GM21619 (cell line): ENCODE results near the gene SPEG.
"Not testable (repeated sequence)": the region's sequence is repeated elsewhere in the genome, so short reads cannot be mapped to it uniquely, and the experiment has no call there.

Experiments
- ATAC-seq: cut with Tn5 transposase; IDR thresholded peaks from one replicate; pipeline ENCODE4 v1.9.1; 2021; ENCODE audit not compliant: unreplicated experiment

SPEG gene

DNA sequence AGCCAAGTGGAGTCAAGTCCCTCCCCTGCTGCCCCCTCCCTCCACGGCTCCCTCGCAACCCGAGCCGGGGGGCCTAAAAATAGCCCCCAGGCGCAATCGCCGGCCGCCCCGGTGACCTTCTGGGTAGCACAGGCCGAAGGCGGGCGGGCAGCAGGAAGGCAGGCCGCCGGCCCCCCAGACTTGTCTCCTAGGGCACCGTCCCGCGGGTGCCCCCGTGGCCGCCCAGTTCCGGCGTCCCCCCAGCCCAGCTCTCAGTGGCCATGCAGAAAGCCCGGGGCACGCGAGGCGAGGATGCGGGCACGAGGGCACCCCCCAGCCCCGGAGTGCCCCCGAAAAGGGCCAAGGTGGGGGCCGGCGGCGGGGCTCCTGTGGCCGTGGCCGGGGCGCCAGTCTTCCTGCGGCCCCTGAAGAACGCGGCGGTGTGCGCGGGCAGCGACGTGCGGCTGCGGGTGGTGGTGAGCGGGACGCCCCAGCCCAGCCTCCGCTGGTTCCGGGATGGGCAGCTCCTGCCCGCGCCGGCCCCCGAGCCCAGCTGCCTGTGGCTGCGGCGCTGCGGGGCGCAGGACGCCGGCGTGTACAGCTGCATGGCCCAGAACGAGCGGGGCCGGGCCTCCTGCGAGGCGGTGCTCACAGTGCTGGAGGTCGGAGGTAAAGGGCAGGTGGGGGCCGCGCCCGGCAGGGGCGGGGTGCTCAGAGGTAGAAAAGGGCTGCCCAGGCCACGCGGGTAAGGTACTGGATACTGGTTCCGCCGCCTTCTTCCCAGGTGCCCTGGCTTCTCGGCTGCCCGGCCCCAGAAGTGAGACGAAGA is at the start of gene SPEG:
Gene SPEG, plus strand, starts transcription at position 126 of the 808 bp plus-strand sequence. Its CDS starts 135 bp downstream, at position 261.
- no peak for ATAC-seq

- ATAC-seq = no peak
Measured at GRCh38 chr2:219384859-219385258, 49.8 kb upstream of the SPEG start.

DNA sequence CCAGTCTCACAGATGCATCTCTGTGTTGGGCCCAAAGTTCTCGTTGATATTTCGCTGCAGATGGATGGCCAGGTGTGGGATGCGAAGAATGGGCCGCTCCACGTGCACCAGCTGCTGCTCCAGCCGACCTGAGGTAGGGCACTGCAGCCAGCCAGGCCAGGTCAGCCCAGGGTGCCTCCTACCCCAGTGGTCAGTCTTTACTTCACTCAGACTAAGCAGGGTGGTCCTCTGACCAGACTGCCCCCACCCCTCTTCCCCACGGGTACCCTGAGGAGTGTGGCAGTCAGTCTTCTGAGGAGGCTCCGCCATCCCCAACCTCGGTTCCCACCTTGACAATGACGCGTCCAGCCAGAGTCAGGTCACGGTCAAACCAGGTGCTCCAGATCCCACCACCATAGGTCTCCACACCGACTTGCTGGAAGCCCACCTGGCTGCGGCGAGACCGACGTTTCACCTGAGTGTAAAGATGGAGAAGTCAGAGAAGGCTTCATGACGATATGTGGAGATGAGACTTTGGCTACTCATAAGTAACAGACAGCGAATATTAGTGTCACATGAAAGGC is 48.6 kb upstream of the SPEG start:
- ATAC-seq = no peak

DNA sequence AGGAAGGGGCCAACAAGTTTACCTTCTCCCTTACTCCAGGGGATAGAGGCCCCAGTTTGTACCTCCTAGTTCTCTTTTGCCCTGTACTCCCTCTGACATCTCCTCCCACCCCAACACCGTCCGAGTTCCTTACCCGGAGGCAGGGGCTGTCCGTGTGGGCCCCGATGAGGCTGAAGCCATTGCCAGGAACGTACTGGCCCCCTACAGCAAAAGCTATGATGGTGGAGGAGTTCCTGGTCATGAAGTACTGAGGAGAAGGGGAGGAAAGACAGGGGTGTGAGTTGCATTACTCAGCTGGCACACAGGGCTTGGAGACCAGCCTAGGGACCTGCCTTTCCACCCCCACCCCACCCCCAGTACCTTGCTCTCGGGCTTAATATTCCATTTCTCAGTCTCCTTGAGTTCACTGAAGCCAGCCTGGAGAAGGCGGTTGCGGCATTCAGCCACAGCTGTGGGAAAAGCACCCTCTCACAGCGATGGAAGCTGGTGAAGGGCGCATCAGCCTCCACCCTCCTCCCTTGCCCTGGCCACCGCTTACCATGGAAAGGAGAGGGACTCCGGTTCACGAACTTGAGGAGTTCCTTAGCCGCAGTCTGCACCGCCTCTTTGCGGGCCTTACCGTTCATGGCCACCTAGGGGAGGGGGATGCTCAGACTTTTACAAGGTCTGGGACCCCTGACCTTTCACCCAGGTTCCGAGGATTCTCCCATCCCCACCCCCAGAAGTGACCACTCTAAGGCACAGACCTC is 47.9 kb upstream of the SPEG start:
- no peak for ATAC-seq

- peak; percentile 60 for ATAC-seq
Measured at GRCh38 chr2:219387306-219388120, 47.1 kb upstream of the SPEG start, which contains the start of gene DNPEP. TSS of gene DNPEP (minus strand) at chr2:219387912. CDS start at chr2:219387794, 118 bp downstream.

DNA sequence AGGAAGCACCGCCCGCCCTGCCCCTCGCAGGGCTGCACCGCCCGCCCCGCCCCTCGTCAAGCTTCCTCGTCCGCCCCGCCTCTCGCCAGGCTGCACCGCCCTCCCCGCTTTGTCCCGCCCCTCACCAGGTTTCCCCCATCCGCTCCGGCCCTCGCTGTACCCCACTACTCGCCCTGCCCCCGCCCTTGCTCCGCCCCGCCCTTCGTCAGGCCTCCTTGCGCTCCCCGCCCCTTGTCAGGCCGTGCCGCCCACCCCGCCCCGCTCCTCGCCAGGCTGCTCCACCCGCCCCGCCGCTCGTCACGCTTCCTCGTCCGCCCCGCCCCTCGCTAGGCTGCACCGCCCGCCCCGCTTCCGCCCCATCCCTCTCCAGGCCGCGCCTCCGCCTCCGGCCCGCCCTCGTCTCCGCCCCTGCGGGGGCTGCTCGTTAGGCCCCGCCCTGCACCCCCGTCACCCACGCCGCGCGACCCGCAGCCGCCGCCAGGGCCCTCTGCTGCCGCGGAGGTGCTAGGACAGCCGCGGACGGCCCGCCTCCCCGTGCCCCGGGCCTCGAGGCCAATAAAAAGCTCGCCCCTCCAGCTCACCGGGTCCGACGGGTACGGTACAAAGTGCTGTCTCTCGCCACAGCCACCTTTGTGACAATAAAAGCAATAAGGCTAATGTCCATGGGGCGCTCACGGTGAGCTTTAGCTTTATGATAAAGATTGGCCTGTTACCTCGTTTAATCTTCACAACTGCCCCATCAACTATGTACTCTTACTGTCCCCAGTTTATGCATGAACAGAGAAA is 46.3 kb upstream of the SPEG start:
- ATAC-seq = peak; percentile 80

DNA sequence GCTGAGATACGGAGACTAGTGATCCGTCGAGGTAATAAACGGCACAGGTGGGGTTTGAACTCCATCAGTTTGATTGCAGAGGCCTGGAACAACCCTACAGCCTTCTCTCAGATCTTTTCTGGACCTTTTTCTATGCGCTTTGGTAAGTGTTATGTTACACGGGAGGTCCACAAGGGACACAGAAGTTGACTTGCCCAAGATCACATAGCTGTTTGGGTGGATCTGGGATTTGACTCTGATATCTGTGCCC is 45.8 kb upstream of the SPEG start:
- no peak for ATAC-seq

GRCh38 chr2:219392754-219393153 is 41.9 kb upstream of the SPEG start:
- no peak for ATAC-seq

GRCh38 chr2:219395056-219395455 is 39.6 kb upstream of the SPEG start:
- not testable (repeated sequence) for ATAC-seq

DNA sequence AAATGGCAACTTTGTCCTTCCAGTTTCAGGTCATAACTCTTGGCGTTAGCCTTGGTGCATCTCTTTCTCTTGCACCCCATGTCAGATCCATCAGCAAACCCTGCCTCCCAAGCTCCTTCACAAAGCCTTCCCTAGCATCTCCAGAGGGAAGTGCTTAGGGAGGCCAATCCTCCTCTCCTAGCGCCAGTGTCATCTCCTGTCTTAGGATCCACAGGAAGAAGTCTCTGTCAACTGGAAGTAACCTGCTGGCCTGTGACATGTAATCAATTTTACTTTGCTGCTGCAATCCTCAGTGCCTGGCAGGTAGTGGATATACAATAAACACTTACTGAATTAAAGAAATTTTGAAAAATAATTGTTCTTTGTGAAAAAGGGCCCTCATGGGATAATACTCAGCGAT is 39.0 kb upstream of the SPEG start:
- ATAC-seq = no peak

GRCh38 chr2:219396863-219397457 is 37.7 kb upstream of the SPEG start:
- ATAC-seq = no peak

DNA sequence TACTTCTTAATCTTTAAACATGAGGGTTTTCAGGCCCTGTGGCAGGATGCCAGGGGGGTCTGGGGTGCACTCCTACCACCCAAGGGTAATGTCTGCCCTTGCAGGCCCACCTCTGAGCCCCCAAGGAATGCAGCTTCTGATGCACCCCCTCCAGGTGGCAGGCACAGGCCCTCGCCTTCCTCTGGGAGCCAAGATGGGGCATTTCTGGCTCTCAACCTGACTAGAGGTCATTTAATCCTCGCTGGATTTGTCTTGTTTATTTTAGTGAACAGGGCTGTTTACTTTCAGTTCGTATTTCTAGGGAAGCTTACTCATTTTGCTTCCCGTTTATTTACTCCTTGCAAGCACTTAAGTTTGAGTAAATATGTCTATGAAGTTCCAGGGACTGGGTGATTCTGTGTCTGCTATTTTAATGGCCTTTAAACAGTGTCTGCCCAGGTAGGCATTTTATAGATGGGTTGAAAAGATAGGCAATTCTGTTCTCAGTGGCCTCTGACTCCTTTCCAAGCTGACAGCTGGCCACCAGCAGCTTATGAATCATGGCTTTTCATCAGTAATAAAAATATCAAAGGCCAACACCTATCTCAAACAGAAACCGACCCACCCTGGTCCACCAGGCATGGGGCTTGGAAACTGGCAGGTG is 35.8 kb upstream of the SPEG start:
- no peak for ATAC-seq

DNA sequence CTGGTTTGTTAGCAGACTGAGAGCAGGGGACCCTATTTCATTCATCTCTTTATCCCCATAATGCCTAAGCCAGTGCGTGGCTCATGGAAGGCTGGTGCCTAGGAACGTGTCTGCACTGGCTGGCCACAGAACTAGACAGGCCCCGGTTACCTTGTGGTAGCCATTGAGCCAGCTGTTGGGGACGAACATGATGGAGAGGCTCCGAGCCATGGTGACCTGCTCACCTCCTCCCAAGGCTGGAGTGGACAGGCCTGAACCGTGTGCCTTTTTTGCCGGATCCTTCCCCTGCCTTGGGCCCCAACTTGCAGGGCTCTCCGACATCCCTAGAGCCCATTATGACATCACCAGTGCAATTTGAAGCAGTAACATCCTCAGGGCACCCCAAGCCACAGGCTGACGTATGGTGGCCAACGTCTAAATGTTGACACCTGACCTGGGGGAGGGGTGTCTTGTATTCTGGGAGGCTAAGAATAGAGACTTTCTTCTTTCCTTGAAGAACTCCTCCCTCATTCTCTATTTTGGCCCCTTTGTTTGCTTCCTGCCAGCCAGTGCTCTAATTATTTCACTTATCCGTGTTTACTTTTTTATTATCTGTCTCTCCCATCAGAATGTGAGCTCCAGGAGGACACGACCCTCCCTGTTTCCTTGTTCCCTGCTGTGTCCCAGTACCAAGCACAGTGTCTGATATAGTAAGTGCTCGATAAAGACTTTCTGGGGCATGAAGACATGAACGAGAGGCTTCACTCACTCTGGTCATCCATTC is 34.7 kb upstream of the SPEG start:
- ATAC-seq = no peak

DNA sequence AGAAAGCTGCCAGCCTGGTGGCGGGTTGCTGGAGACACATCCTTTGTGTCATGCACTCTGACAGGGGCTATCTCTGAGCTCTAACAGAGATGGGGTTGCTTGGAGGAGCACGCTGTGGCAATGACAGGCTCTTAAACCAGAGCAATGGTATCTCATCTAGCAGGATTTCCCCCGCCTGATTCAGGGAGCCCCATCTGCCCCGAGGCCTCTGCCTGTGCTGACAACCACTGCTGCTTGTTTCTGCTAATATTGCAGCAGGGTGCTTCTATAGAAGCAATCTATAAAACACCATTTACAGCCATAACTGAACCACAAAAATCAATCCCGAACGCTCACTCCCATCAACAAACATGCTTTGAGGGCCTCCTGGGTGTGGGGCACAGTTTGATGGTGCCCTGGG is 34.1 kb upstream of the SPEG start:
- no peak for ATAC-seq

GRCh38 chr2:219401606-219402005 is 33.0 kb upstream of the SPEG start:
- no peak for ATAC-seq

DNA sequence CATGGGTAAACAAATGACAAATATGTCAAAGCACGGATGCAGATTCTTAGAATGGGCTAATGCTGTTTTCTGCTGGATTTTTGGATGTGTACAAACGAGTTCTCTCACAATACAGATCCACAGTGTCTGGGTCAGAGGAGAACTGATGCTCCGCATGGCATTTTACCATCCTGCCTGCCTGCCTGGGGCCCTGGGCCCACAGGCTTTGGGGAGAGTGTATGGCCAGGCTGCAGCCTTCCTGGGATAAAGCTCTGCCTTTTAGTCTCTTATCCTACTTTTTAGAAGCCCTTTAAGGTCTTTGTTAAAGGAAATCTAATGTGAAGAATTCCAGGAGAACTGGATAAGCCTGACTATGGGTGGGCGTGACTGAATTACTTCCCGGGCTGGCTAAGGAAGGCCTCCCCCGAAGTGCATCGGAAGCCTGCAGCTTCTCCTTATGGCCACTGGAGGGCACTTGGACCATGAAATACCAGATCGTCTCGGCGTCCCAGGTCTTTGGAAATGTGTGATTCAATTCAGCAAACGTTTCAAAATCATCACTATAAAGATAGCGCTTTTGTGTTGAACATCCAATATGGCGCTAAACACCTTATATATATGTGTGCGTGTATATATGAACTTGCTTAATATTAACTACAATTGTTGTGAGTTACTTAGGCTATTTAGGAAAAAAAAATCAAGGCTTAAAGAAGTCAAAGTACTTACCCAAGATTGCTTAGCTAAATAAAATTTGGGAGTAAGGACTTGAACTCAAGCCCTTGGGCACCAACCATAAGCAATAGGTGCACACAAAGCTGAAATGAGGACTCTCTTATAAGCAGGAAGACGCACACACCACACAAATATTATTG is 31.8 kb upstream of the SPEG start:
- peak; percentile 79 for ATAC-seq

DNA sequence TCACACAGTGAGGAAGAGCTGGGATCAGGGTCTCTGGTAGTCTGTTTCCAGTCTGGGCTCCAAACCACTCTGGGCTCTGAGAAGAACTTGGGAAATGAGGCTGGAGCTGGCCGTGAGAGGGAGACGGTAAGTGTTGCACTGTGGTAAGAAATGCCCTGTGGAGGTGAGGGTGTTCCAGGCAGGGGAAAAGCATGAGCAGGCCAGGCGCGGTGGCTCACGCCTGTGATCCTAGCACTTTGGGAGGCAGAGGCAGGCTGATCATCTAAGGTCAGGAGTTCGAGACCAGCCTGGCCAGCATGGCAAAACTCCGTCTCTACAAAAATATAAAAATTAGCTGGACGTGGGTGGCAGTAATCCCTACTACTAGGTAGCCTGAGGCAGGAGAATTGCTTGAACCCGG is 30.8 kb upstream of the SPEG start:
- no peak for ATAC-seq

DNA sequence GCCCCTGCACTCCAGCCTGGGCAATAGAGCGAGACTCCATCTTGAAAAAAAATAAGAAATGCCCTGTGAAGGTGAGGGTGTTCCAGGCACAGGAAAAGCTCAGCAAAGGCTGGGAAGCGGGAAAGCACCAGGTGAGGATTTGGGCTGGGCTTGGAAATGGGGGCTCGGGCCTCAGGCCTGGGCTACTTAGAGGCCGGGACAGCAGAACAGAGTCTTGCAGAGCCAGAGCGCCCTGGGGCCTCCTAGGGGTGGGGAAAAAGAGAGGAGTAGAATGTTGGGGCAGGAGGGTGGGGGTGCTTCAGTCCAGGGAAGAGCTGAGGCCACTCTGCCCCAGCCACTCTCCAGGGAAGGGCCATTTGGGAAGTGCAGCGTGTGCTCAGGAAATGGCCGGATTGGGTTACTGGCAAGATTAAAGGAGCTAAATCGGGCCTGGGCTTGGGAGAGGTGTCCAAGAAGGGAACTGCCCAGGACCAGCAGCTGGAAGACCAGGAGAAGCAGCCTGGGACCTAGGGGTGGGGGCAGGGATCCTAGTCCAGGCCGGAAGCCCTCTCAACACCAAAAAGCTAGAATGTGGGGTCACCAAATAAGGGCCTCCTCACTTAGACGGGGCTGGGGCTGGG is 30.2 kb upstream of the SPEG start:
- no peak for ATAC-seq
